HG02943 (cell line): ENCODE results near the gene SLC23A2.
"Not testable (repeated sequence)": the region's sequence is repeated elsewhere in the genome, so short reads cannot be mapped to it uniquely, and the experiment has no call there.

Source experiments
- ATAC-seq: cut with Tn5 transposase; IDR thresholded peaks from one replicate; pipeline ENCODE4 v1.9.1; 2021; ENCODE audit warnings: mild to moderate bottlenecking, low read depth, moderate library complexity; ENCODE audit not compliant: unreplicated experiment

Gene SLC23A2

DNA sequence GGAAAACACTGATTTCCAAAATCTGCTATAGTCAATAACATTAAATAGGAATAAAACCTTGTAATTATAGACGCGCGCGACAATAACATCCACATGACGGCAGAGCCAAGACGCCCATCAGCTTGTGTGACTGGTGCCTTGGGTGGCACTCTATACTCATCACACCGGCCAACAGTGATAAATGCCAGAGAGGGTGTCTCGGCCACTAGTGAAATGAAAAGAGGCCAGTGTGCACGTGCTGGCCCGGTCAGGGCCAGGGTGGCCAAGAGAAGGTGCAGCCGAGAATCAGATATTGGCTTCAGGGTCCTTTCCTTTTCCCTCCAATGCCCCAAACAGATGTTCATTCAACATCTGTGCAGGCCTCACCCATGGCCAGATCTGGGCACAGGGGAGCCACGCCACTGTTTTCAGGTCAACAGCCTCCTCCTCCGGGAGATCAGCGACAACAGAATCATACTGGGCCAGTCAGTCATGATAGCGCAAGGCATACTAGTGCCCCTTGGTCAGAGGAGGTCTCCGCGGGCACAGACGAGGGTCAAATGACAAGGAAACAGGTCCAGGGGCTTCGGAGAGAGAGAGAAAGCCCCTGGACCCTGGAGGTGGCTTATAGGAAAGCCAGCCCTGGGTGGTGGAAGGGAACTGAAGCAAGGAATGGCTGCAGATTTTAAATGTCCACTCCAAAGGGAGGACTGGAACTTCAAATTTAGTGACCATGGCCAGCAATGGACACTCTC, 145.1 kb downstream of the SLC23A2 start:
- no peak for ATAC-seq

DNA sequence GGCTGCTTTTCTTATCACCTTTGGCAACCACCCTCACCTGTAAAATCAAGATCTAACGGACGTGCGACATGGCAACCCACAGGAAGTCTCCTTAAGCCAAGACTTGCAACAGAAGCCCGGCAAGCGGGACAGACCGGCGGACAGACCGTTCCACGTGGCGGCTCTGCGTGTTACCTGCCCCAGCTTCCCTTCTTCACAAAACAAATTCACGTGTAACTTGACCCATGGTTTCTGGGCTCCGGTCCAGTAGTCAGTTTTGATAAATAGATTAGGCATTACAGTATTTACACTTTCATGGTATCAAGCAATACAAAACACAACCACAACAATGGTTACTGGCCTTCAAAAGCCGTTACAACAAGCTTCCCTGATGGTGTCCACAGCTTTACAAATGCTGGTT, 145.8 kb downstream of the SLC23A2 start:
- no peak for ATAC-seq

GRCh38 chr20:4855097-4855496, 146.2 kb downstream of the SLC23A2 start:
- ATAC-seq = no peak

DNA sequence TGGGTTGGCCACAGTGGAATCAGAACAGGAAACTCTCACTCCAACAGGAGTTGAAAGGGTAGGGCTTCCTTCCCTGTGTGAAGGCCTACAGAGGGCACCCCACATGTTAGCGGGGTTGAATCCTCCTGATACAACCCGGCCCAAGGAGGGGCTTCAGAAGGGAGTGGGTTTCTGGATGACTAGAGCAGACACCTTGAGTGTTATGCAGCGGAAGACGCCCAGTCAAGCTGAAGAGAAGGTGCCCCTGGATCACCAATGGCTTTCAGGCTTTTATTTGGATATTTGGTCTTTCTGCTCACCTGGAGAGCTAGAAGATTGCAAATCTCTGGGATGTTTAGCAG, 146.8 kb downstream of the SLC23A2 start:
- no peak for ATAC-seq

DNA sequence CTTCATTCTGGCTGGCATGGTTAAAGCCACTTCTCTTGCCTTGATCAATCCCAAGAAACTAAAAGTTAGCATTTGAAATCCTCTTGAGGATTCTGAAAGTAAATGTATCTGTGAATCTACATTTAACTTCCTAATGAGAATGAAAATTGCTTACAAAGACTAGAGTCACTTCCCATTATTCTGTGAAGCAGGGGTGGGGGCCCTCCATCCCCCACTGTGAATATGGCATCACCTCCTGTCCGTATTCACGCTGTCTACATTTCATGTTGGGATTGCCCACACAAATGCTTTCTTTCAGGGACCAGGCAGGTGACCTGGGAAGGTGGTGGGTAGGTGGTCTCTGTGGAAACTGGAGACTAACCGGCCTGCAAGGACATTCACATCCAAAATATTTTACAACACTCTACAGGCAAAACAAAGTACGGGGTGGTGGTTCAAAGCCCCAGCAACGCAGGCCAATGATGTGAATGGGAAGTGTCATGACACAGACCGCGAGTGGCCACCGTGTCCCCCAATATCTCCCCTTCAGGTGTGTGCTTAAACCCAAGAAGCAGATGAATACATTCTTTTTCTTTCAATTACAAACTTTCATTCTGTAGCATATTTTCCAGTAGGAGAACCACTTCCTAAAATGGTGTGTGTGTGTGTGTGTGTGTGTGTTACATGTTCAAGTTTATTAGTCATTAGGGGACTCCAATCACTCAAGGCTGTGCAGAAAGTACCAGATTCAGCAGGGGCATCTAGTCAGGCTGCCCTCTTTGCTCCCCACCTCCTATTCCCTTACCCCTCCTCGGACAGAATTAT, 147.4 kb downstream of the SLC23A2 start:
- no peak for ATAC-seq

- ATAC-seq = no peak
These were observed 148.3 kb downstream of the SLC23A2 start for GRCh38 chr20:4853004-4853403.

DNA sequence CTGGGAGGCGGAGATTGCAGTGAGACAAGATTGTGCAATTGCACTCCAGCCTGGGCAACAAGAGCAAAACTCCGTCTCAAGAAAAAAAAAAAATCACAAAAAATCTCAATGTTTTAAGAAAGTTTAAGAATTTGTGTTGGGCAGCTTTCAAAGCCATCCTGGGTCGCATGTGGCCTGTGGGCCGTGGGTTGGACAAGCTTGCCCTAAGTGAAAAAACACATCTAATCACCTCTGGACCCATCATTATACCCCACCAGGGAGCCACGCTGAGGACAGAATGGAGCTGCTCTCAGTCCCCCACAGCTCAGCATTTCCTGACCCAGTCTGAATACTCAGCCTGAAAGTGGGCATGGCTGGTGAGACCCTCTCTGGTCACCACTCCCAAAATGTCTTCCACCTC, 150.3 kb downstream of the SLC23A2 start:
- ATAC-seq = no peak

GRCh38 chr20:4848829-4849228, 152.5 kb downstream of the SLC23A2 start:
- not testable (repeated sequence) for ATAC-seq

DNA sequence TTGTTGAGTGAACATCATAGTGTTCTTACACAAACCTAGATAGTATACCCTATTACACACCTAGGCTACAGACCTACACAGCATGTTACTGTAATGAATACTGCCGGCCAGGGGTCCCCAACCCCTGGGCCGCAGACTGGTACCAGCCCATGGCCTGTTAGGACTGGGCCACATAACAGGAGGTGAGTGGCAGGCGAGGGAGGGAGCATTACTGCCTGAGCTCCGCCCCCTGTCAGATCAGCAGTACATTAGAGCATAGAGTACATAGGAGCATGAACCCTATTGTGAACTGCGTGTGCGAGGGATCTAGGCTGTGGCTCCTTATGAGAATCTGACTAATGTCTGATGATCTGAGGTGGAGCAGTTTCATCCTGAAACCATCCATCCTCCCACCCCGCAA, 153.3 kb downstream of the SLC23A2 start:
- no peak for ATAC-seq

DNA sequence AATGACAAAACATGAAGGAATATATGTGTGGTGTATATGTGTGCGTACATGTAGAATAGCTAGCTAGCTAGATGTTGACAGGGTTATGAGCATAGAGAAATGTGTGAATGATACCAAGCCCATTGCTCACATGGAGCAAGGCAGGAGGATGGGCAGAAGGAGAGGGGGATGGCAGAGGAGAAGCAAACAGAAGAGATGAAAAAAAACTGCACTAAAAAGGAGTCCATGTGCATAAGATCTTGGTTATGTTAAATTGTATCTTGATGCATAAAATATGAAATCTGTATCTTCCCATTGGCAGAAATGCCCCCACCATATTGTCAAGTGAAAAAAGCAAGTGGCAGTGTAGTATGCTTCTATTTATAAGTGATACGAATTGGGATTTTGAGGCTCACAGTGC, 154.5 kb downstream of the SLC23A2 start:
- no peak for ATAC-seq

DNA sequence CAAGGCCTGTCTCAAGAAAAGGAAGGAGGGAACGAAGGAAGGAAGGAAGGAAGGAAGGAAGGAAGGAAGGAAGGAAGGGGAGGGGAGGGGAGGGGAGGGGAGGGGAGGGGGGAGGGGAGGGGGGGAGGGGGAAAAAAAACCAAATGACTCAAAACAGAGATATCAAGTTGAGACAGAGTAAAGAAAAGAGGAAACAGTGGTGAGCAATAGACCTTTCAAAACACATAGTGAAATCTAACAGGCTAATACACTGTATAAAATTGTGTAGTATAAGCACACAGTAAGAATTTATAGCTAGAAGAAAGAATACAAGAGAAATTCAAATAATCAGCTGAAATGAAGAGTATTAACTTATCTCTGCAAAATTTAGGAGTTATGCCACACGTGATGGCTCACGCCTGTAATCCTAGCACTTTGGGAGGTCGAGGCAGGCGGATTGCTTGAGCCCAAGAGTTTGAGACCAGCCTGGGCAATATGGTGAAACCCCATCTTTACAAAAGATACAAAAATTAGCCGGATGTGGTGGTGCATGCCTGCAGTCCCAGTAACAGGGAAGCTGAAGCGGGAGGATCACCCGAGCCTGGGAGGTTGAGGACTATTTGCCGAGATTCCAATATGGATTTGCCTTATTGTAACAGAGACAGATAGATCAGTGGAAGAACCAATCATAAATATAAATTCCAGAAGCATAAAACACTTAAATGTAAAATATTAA, 156.4 kb downstream of the SLC23A2 start:
- no peak for ATAC-seq

GRCh38 chr20:4844325-4844724, 157.0 kb downstream of the SLC23A2 start:
- ATAC-seq = no peak

DNA sequence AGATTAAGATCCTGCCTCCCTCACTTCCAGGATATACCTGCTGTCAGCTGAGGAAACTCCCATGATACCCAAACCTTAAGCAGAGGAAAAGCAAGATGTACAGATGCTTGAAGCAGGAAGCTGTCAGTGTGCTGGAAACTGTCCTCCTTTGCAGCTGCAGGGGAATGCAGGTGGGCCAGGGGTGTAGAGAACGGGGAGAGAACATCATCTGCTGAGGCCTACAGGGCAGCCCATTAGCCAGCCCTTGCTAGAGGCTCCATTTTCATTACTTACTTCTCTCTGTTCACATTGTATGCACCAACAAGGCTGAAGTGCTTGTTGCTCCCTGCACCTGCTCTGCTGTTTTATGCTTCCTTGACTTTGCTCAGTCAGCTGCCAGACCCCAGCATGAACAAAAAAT, 160.5 kb downstream of the SLC23A2 start:
- no peak for ATAC-seq

GRCh38 chr20:4838526-4838925, 162.8 kb downstream of the SLC23A2 start:
- no peak for ATAC-seq

- no peak for ATAC-seq
These were observed 163.6 kb downstream of the SLC23A2 start for GRCh38 chr20:4837760-4838159.

GRCh38 chr20:4836935-4837334, 164.4 kb downstream of the SLC23A2 start:
- ATAC-seq = no peak

DNA sequence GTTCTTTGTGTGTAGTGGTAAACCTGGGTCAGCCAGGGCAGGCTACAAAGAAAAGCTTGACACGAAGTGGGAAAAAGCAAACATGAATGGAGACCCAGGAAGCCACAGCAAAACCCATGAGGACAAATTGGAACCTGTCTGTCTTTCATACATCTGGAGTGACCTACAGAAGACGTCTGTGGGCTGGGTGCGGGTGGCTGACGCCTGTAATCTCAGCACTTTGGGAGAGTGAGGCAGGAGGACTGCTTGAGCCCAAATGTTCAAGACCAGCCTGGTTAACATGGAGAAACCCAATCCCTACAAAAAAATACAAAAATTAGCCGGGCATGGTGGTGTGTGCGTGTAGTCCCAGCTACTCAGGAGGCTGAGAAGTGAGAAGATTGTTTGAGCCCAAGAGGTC, 164.8 kb downstream of the SLC23A2 start:
- no peak for ATAC-seq

DNA sequence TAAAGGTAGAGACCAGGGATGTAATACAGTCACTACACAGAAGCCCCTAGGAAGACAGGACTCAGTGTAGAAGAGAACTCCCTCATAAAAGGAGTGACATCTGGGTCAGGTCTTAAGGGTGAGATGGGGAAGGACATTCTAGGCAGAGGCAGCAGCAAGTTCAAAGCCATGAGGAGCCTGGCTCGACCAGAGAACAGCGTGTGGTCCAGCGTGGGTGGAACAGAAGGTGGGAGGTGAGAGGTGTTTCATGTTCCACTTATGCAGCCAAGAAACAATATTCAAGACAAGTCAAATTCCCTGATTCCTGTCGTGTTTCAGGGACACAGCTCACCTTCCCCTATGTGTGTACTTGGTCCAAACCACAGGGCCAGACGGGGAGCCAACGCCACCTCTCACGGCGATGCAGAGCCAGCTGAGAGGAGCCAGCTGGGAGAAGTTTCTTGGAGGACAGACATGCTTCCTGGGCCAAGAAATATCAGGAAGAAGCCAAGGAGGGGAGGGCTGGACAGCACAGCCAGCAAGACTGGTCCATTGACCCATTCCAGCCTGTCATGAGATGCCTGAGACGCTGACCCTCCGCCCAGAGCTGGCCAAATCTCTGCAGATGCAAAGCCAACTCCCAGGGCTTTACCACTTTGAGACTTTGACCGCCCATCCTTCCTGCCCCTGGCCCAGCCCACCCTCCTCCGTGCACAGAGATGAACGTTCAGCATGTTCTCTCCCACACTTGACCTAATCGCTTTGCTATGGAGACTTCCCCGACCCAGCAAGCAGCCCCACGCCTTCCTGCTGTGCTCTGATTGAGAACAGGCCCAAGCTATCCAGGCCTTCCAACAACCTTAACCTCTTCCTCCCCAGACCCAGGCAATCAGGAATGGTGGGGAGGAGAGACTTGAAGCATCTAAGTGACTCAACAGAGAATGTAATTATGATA, 165.8 kb downstream of the SLC23A2 start:
- no peak for ATAC-seq

GRCh38 chr20:4833074-4833728, 168.1 kb downstream of the SLC23A2 start:
- no peak for ATAC-seq

GRCh38 chr20:4832469-4832868, 168.8 kb downstream of the SLC23A2 start:
- no peak for ATAC-seq
